GM23338 (cell line): Measurements from ENCODE around the gene CADPS. TPM values are rescaled to one million over a fixed set of nuclear protein-coding genes. Genes with fewer than 3 reads are reported as not detected.

ENCODE experiments used
- CREB1 ChIP-seq: fragments of 250-450 bp; sonication (Bioruptor Pico); IDR thresholded peaks from 2 replicates; pipeline ENCODE4 v1.5.0; 2020; ENCODE audit warnings: low read depth, mild to moderate bottlenecking, moderate library complexity
- CTCF ChIP-seq, 2 experiments: fragments of 200-600 bp in 1 of 2; sonication (generic) in 1 of 2; conservative IDR thresholded peaks; 2 replicates each; pipeline versions ENCODE4 v1.5.1 to v1.6.1; 2016 to 2017; ENCODE audit warnings: antibody characterized with exemption in 2 of 2, low read depth in 2 of 2, mild to moderate bottlenecking in 2 of 2, moderate library complexity in 1 of 2
- ETS1 ChIP-seq: IDR thresholded peaks from 2 replicates; pipeline ENCODE4 v1.6.1; 2016; ENCODE audit warnings: antibody characterized with exemption
- JUNB ChIP-seq: IDR thresholded peaks from one replicate; pipeline ENCODE4 v1.6.1; 2016; ENCODE audit warnings: antibody characterized with exemption; ENCODE audit not compliant: unreplicated experiment
- NANOG ChIP-seq: IDR thresholded peaks from 2 replicates; pipeline ENCODE4 v1.6.1; 2016; ENCODE audit warnings: antibody characterized with exemption, borderline replicate concordance
- REST ChIP-seq: IDR thresholded peaks from one replicate; pipeline ENCODE4 v1.6.1; 2018; ENCODE audit warnings: antibody characterized with exemption; ENCODE audit not compliant: unreplicated experiment
- ZNF114 ChIP-seq: fragments of 250-450 bp; sonication (Bioruptor Pico); IDR thresholded peaks from 2 replicates; pipeline ENCODE4 v1.5.0; 2020; ENCODE audit warnings: mild to moderate bottlenecking, moderate library complexity
- ZNF462 ChIP-seq: fragments of 250-450 bp; sonication (Bioruptor Pico); IDR thresholded peaks from 2 replicates; pipeline ENCODE4 v1.5.0; 2020; ENCODE audit warnings: mild to moderate bottlenecking, moderate library complexity
- polyA plus RNA-seq: library from polyadenylated mRNA; unstranded; fragments of >200 nt; fragmentation: Nextera tagmentation; extraction: Ambion mirVana; gene quantifications from 2 replicates; pipeline ENCODE4 v1.2.1, GENCODE V29; 2016
- total RNA-seq: library from RNA; depleted of rRNA; stranded (reverse); fragments of >200 nt; shearing (Covaris generic); gene quantifications from 2 replicates; pipeline ENCODE4 v1.2.3, GENCODE V29; 2014

CADPS gene
- total and polyA plus RNA-seq, 2 experiments from 2014 or later, result 14.7 to 22.0 TPM

GRCh38 chr3:62822905-62823304 lies 52.3 kb downstream of the CADPS start (continued):
- TF ChIP-seq ZNF462 (CRISPR knock-in tag) (no peak), ZNF114 (CRISPR knock-in tag) (no peak), CTCF (conservative IDR thresholded peaks at IDR 0.05; ENCODE audit: low read depth in 2 of 2) (no peak), CREB1 (CRISPR knock-in tag) (no peak), JUNB (no peak), NANOG (no peak), REST (no peak), ETS1 (no peak)
